C4-2B (cell line): ENCODE data around the gene COASY.

Experiments used
- H3K27ac ChIP-seq: fragments of 450-650 bp; 2 replicates; pipeline ENCODE4 v1.5.1; 2017
- CTCF ChIP-seq: fragments of 450-650 bp; conservative IDR thresholded peaks from 2 replicates; pipeline ENCODE4 v1.5.1; 2017; ENCODE audit warnings: mild to moderate bottlenecking
- ZFX ChIP-seq: fragments of 450-650 bp; IDR thresholded peaks from 2 replicates; pipeline ENCODE4 v1.6.1; 2017

Gene COASY

GRCh38 chr17:42584880-42585279, 22.9 kb downstream of the COASY start:
- H3K27ac ChIP-seq = no peak overlapping the region

GRCh38 chr17:42585353-42585752, 23.4 kb downstream of the COASY start:
- no peak for TF ChIP-seq ZFX
- TF ChIP-seq CTCF = no peak
- H3K27ac ChIP-seq = no peak overlapping the region

More at GRCh38 chr17:42584880-42585279, 22.9 kb downstream of the COASY start:
- no peak for TF ChIP-seq CTCF

GRCh38 chr17:42586514-42587230, 24.7 kb downstream of the COASY start:
- no peak overlapping the region for H3K27ac ChIP-seq
- TF ChIP-seq ZFX (no peak), CTCF (no peak)

GRCh38 chr17:42590886-42591285, 28.9 kb downstream of the COASY start:
- H3K27ac ChIP-seq = no peak overlapping the region
- TF ChIP-seq ZFX (no peak), CTCF (no peak)

GRCh38 chr17:42591411-42591810, 29.5 kb downstream of the COASY start:
- no peak for TF ChIP-seq ZFX
- no peak for TF ChIP-seq CTCF
- no peak overlapping the region for H3K27ac ChIP-seq

- H3K27ac ChIP-seq = no peak overlapping the region
- TF ChIP-seq CTCF = no peak
Measured at GRCh38 chr17:42596386-42596785, 34.4 kb downstream of the COASY start.

- TF ChIP-seq ZFX (no peak), CTCF (no peak)
- H3K27ac ChIP-seq = no peak overlapping the region
Measured at GRCh38 chr17:42598905-42599304, 37.0 kb downstream of the COASY start.
